GM12865 (cell line): Measurements from ENCODE around the gene PGLYRP4.

Experiments used
- DNase-seq: peaks from one replicate; pipeline ENCODE4 v3.0.0; 2010; ENCODE audit warnings: low read depth
- H3K4me3 ChIP-seq: 2 replicates; pipeline ENCODE4 v1.5.1; 2011; ENCODE audit warnings: mild to moderate bottlenecking, low read depth, low read length, control low read depth
- CTCF ChIP-seq: IDR thresholded peaks from 2 replicates; pipeline ENCODE4 v1.5.1; 2011; ENCODE audit warnings: low read length, control low read depth, low read depth, inconsistent platforms; ENCODE audit not compliant: insufficient read depth; ENCODE audit errors: missing control alignments

Gene PGLYRP4

GRCh38 chr1:153313288-153313687 lies 35.4 kb downstream of the PGLYRP4 start:
- no peak for TF ChIP-seq CTCF

DNA sequence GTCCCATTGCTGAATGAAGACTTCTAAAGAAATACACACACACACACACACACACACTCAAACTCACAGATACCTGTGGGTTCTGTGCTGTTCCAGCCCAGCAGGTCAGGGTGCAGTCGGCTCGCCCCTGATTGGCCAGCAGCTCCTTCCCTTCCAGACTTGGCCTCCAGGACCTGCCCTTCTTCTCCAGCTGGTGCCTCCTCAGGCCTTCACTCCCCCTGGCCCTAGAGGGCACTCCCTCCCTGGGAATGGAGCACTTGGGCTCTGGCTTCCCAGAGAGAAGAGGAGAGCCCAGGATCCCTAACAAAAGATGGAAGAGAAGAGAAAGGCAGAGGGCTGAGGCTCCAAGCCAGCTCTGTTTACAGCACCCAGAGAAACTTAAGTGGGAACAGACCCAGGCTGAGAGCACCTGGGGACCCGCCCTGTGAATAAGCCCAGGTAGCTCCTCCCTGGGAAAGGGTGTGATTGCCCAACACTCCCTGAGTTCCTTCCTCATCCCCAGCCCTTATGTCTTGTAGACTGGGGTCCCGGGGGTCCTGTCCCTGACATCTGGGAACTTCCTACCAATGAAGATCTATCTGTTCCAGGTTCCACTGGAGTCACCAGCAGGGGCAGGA lies 36.0 kb downstream of the PGLYRP4 start, which contains the start of gene PGLYRP3:
Gene PGLYRP3, minus strand, starts transcription at position 383 of the 617 bp plus-strand sequence. CDS start 2,287 bp downstream, outside the sequence.
- TF ChIP-seq CTCF: no peak
- DNase-seq: no peak
- H3K4me3 ChIP-seq: no peak within 1 kb of the TSS

More at GRCh38 chr1:153313288-153313687, 35.4 kb downstream of the PGLYRP4 start:
- DNase-seq: no peak
- no peak overlapping the region for H3K4me3 ChIP-seq

GRCh38 chr1:153310526-153310925 lies 38.1 kb downstream of the PGLYRP4 start:
- no peak for TF ChIP-seq CTCF
- DNase-seq: no peak
- no peak overlapping the region for H3K4me3 ChIP-seq

GRCh38 chr1:153309441-153309840 lies 39.2 kb downstream of the PGLYRP4 start:
- no peak overlapping the region for H3K4me3 ChIP-seq
- TF ChIP-seq CTCF: no peak
- no peak for DNase-seq

- H3K4me3 ChIP-seq: no peak overlapping the region
- DNase-seq: no peak
- no peak for TF ChIP-seq CTCF
Observed at GRCh38 chr1:153308540-153308939, 40.1 kb downstream of the PGLYRP4 start.

DNA sequence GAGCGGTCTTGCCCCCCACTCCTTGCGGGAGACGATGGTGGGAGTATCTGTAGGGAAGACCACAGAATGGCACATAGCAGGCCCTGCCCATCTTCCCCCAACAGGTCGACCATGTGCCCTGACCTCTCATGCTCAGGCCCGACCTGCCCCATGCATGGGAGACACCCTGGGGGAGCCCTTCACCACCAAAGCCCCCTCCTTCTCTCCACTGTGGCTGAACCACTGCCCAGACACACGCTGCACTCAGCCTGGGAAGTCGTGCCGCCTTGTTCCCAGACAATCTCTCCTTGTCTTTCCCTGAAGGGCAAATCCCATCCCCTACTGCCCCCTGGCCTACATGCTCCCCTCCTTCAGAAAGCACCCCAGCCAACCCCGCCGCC lies 41.4 kb downstream of the PGLYRP4 start:
- no peak overlapping the region for H3K4me3 ChIP-seq
- DNase-seq: no peak
- TF ChIP-seq CTCF: no peak
